GM20000 (cell line): ENCODE measurements around the gene SDCCAG8.
"Not testable (repeated sequence)": the region's sequence is repeated elsewhere in the genome, so short reads cannot be mapped to it uniquely, and the experiment has no call there.

ENCODE experiments used
- DNase-seq: peaks from one replicate; pipeline ENCODE4 v3.0.0; 2012; ENCODE audit warnings: low spot score
- CTCF ChIP-seq: IDR thresholded peaks from 2 replicates; pipeline ENCODE4 v1.5.1; 2012; ENCODE audit warnings: mild to moderate bottlenecking, control low read depth; ENCODE audit errors: extremely low read depth, missing control alignments

The SDCCAG8 gene

GRCh38 chr1:243255791-243256512 lies at the start of gene SDCCAG8:
Gene SDCCAG8, plus strand, starts transcription at chr1:243256041. Its CDS starts 133 bp downstream, at chr1:243256174.
- TF ChIP-seq CTCF = no peak

GRCh38 chr1:243211984-243212383 lies 43.9 kb upstream of the SDCCAG8 start:
- not testable (repeated sequence) for DNase-seq

More at GRCh38 chr1:243255791-243256512, at the start of gene SDCCAG8:
- peak; percentile 90 for DNase-seq

- TF ChIP-seq CTCF = no peak
- no peak for DNase-seq
These were observed 42.6 kb upstream of the SDCCAG8 start for GRCh38 chr1:243213045-243213787.

GRCh38 chr1:243215276-243215875 lies 40.5 kb upstream of the SDCCAG8 start:
- DNase-seq = not testable (repeated sequence)

GRCh38 chr1:243216741-243217140 lies 39.1 kb upstream of the SDCCAG8 start:
- no peak for TF ChIP-seq CTCF

GRCh38 chr1:243217349-243217748 lies 38.5 kb upstream of the SDCCAG8 start:
- no peak for TF ChIP-seq CTCF
- no peak for DNase-seq

More at GRCh38 chr1:243216741-243217140, 39.1 kb upstream of the SDCCAG8 start:
- DNase-seq = no peak

GRCh38 chr1:243218059-243218458 lies 37.8 kb upstream of the SDCCAG8 start:
- no peak for TF ChIP-seq CTCF
- no peak for DNase-seq

GRCh38 chr1:243227622-243228021 lies 28.2 kb upstream of the SDCCAG8 start:
- DNase-seq = no peak

More at GRCh38 chr1:243227622-243228021, 28.2 kb upstream of the SDCCAG8 start:
- no peak for TF ChIP-seq CTCF
